Epithelial cell of prostate (primary cell): ENCODE measurements around the gene PRUNE2.
"Not testable (repeated sequence)": the region's sequence is repeated elsewhere in the genome, so short reads cannot be mapped to it uniquely, and the experiment has no call there.

Experiments
- DNase-seq: peaks from one replicate; pipeline ENCODE4 v3.0.0-alpha.2; 2011; ENCODE audit warnings: low read depth, low spot score
- H3K27ac ChIP-seq: fragments of 450-650 bp; 2 replicates; pipeline ENCODE4 v1.5.1; 2017; ENCODE audit warnings: mild to moderate bottlenecking

PRUNE2 gene

DNA sequence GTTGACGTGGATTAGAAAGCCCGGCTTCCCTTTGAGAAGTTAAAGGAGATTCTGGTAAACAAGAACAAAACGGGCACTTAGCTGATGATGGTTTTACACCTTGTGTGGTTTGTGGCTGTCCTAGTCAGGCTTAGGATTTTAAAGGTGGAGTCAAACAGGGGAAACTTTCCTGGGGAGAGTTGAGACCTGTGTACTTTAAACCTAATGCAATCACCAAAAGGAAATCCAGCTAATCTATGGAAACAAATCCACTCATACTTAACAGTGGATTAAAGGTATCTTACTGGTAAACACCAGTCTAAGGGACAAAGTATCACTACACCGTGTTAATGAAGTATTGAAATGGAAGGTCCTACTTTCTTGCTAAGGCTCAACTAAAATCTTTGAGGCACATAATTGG lies 291.9 kb downstream of the PRUNE2 start:
- no peak for DNase-seq
- H3K27ac ChIP-seq = no peak overlapping the region

DNA sequence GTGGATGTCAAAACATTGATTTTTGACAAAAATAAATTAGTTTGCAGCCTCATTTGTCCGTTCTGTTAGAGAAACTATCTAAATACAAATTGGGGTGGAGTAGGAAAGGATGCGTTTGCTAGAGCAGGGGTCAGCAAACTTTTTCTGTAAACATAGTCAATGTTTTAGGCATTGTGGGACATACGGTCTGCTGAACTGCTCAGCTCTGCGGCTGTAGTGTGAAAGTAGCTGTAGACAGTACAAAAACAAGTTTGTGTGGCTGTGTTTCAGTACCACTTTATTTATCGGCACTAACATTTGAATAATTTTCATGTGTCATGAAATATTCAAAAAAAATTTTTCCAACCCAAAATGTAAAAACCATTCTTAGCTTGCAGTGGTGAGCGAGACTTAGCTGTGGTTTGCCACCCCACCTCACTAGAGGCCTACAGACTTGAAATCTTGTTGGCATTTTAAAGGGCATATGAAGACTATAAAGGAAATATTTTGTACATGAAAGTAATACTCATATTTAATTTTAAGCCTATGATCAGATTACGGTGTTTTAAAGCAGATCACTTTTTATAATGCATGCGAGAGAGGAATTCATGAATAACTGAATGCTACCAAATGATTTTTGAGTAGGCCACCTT lies 292.6 kb downstream of the PRUNE2 start:
- no peak for DNase-seq
- H3K27ac ChIP-seq = no peak overlapping the region

DNA sequence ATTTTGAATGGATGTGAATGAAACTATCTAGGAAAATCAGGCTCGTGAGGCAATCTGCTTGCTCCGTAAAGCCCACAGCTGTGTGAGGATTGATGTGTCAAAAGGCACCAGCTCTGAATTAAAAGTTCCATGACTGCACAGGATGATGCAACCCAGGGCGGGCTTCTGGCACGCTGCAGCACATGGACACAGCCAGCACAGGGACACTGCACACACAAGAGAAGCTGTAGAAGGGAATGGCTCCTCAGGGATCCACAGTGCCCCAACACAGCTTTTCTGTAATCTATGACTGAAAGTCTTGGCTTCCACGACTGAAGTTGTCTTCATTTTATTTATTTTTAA lies 295.9 kb downstream of the PRUNE2 start:
- H3K27ac ChIP-seq = no peak overlapping the region
- no peak for DNase-seq

DNA sequence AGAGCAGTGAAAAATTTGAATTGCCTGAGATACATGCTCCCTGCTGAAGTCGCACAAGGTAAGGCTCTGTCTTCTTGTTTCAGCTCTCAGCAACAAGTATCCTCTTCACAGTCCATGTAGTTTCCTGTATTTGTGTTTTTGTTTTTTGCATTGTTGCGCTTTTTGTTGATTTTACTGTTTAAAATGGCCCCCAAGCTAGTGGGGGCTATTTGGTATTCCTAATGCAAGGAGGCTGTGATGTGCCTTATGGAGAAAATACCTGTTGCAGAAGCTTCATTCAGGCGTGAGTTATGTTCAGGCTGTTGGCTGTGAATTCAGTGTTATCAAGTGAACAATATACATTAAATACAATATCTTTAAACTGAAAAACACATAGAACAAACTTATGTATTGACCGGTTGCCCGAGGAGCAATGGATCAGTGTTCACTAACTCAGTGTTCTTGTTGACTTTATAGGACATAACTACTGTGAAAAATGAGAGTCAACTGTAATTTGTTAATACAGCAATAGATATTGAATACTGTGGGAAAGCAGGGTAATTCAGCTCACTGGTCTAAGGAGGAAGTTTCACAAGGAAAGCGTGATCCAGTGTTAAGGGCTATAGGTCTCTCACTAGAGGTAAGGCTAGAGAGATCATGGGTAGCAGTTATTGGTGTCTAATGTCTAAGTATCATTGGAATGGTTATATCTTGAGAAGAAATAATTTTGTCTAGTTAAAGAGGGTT lies 296.5 kb downstream of the PRUNE2 start:
- no peak overlapping the region for H3K27ac ChIP-seq
- no peak for DNase-seq

DNA sequence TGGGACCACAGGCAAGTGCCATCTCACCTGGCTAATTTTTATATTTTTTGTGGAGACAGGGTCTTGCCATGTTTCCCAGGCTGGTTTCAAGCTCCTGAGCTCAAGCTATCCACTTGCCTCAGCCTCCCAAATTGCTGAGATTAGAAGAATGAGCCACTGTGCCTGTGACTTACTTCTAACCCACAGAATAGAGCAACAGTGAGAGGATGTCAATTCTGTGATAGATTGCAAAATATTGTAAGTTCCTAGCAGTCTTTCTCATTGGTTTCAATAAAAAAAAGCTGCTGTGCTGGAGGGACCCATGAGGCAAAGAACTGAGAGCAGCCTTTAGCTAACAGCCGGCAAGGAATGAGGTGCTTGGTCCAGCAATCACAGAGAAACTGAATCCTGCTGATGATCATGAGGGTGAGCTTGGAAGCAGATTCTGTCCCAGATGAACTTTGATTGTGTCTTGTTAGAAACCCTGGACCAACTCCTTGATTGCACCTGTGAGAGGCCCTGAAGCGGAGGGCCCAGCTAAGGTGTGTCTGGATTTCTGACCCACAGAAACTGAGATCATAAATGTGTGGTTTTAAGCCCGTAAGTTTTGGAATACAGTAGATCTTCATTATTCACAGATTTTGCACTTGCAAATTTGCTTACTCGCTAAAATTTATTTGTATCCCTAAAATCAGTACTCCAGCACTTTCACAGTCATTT lies 297.2 kb downstream of the PRUNE2 start:
- DNase-seq = no peak
- H3K27ac ChIP-seq = no peak overlapping the region

DNA sequence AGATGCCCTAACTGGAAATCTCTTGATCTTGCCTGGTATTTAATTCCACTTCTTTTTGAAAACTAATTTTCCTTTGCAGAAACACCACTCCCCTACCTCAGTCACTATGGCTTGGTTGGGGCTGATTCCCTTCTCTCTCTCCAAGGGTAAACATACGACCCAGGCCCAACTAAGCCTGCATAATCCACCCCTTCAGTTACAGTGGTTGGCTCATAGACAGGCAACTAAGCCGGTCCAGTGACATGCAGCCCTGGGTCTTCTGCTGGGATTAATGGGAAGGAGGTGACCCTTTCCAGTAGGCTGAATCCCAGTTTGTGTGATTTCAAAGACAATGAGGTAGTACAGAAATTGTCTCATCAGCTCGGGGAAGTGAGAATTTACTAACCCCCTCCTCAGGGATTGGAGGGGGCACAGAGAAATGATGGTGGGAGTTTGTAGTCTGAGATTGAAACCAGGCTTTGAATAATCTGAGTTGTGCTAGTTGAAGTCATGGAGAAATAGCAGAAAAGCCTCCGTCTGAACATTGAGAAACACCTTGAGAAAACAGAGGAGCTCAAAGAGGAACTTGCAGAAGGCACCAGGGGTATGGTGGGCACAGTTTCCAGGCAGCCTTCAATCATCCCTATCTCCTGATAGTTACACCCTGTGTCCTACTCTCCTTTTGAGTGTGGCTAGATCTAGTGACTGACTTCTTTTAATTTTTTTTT lies 298.0 kb downstream of the PRUNE2 start:
- no peak overlapping the region for H3K27ac ChIP-seq
- no peak for DNase-seq

DNA sequence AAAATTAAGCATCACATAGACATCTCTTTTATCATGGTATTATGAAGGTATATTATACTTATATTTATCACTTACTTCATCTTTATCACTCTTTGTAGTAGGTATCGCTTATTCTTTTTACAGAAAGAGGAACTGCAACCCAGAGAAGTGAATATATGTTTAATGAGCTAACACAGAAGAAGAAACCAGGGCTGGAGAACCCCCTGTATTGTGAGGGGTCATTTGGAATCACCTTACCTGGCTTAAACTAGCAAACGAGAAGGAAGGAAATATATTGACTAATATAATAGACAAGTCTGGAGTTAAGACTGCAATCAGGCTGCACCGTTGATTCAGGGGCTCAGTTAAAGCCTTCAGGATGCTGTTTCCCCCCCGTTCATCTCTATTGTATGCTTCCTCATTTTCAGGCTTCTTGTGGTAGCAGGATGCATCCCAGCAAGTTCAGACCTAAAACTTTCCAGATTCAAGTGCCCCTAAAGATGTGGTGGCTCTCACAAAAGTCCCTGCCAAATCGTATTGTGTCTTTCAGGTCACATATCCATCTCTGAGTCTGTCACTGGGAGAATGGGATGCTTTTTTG lies 300.5 kb downstream of the PRUNE2 start:
- H3K27ac ChIP-seq = no peak overlapping the region
- no peak for DNase-seq

DNA sequence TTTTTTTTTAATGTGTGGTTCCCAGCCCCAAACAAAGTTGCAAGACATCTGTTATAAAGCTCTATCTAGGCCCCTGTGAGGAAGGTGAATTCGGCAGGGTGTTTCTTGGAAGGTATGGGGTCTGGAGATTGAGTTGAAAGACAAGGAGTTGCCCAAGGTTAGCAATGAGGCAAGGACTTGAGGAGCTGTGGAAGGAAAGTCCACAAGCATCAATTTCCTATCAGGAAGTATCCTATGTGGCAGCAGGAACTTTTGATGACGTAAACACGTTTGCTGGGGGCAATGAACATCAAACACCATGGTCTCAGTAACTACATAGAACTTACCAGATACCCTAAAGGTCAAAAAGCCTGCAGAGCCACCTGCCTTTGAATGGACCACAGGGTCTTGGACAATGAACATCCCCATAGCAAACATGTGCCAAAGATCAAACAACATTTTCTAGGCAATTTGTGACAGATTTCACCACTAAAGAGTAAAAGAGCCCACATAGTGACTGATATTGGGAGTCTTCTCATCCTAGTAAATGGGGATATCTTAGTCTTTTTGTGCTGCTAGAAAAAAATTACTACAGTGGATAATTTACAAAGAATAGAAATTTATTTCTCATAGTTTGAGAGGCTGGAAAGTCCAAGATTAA lies 301.9 kb downstream of the PRUNE2 start:
- DNase-seq = no peak
- no peak overlapping the region for H3K27ac ChIP-seq

DNA sequence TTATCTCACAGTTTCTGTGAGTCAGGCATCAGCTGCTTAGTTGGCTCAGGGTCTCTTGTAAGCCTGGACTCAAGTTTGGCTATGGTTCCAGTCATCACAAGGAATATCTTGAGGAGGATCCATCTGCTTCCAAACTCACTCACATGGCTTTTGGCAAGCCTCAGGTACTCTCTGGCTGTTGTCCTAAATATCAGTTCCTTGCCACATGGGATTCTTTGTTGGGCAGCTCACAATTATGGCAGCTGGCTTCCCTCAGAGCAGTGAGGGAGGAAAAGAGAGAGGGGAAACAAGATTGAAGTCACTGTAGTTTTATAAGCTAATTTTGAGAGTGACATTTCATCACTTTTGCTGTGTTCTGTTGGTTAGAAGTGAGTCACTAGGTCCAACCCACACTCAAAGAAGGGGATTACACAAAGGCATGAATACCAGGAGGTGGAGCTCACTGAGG lies 302.4 kb downstream of the PRUNE2 start:
- no peak for DNase-seq
- no peak overlapping the region for H3K27ac ChIP-seq

DNA sequence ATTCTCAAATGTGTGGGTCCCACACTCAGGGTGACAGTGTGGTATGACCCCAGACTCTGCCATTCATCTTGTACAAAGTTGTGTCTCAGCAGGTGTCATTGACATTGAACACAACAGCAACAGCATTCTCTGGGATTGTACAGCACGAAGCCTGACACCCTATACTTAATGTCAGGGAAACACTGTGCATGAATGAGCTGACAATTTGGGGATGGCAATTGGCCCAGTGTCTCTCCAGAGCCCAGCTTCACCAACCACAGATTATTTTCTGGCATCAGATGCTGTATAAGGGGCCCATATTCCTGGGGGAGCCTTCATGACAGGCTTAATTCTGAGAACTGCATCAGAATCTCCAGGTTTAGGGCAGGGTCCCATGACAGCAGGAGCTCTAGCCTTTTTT lies 303.7 kb downstream of the PRUNE2 start:
- DNase-seq = no peak
- no peak overlapping the region for H3K27ac ChIP-seq

DNA sequence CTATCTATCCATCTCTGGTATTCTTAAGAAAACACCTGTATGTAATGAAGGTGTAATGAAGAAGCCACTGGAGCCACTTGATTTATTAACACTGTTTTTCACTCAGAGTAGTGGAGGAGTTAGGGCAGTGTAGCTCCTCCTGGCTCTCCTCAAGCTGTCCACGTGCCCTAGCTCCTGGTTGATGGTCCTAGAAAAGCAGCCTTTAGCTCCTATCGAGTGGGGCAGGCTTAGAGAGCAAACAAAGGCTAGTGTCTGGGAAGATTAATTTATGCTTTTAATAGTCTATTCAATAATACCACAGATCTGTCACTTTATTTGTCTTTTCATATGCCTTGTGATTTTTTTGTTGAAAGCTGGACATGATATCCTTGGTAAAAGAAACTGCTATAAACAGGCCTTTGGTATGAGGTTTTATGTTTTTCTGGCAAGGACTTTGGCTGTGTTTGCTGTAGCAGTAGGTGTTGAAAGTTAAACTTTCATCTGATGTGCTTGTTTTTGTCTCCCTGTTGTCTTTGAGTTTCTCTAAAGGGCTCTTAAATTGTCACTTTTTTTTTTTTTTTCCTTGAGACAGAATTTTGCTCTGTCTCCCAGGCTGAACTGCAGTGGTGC lies 305.8 kb downstream of the PRUNE2 start:
- H3K27ac ChIP-seq = no peak overlapping the region
- DNase-seq = no peak

DNA sequence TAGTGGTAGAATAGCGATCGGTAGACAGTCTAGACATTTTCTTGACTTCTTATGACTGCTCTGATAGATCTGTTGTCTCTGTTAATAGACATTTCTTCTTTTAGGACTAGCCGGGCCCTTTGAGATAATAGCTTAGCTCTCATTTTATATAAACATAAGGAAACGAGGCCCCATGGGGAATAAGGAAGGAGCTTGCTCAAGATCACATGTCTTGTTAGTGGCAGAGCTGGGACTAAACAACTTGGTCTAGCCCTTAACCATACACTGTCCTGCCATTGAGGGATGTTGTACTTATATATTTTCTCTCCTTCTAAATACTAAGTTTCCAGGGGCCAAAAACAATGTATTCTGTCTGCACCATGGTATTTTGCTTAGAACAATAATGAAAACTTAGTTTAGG lies 306.9 kb downstream of the PRUNE2 start:
- DNase-seq = no peak
- H3K27ac ChIP-seq = no peak overlapping the region

DNA sequence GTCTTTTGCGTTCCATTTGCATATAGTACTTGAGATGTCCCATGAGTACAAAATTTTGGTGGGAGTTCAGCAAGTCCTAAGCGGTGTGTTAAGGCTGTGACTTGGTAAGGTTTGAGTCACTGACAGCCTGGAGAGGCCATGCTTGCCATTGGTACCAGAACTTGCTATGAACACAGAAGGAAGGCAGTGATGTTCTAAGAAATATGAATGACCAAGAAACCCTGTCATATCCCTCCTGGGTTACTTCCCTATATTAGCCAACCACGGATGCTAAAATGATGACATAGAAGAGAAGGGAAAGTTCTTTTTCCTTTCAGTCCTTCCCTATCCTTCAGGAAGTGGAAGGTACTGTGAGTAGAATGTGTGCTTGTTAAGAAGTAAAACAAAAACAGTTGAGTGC lies 310.3 kb downstream of the PRUNE2 start:
- no peak overlapping the region for H3K27ac ChIP-seq
- no peak for DNase-seq

DNA sequence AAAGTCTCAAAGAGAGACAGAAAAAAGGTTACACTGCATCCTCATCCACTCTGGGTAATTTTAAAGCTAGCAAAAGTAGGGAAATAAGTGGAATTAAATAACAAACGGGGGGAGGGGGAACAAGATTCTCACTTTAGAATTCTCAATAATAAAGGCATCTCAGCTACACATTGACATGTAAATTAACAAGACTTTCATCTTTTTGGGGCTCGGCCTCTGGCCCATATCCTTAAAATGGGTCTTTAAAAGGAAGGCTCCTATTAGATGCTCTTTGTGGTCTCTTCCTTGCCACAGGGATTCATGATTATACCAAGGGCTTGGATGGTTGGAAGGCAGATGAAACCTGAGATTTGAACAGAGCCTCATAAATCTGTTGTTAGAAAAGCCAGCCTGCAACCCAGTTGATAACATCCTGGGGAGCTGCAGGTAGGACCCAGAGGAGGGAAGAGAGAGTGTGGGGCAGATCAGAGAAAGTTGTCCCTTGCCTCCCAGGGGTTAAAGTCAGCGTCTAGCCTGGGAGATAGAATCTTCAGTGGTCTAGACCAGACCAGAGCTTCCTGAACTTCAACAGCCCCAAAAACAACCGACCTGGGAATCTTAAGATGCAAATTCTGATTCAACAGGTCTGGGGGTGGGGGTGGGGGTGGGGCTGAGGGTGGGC lies 311.0 kb downstream of the PRUNE2 start:
- H3K27ac ChIP-seq = no peak overlapping the region
- no peak for DNase-seq

DNA sequence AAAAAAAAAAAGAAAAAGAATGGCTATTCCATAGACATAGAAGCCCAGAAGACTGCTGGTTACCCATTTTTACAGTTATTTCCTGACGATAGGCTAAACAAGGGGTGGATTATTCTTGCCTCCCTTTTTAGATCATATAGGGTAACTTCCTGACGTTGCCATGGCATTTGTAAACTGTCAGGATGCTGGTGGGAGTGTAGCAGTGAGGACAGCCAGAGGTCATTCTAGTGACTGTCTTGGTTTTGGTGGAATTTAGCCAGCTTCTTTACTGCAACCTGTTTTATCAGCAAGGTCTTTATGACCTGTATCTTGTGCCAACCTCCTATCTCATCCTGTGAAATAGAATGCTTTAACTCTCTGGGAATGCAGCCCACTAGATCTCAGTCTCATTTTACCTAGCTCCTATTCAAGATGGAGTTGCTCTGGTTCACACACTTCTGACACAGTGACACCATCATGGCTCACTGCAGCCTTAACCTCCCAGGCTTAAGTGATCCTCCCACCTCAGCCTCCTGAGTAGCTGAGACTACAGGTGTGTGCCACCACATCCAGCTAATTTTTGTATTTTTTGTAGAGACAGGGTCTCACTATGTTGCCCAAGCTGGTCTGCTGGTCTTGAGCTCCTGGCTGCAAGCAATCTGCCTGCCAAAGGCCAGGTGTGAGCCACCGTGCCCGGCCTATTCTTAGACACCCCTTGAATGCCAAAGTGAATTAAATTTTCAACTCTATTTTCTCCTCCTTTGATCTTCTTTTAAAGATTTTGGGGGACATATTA lies 311.8 kb downstream of the PRUNE2 start:
- not testable (repeated sequence) for H3K27ac ChIP-seq

DNA sequence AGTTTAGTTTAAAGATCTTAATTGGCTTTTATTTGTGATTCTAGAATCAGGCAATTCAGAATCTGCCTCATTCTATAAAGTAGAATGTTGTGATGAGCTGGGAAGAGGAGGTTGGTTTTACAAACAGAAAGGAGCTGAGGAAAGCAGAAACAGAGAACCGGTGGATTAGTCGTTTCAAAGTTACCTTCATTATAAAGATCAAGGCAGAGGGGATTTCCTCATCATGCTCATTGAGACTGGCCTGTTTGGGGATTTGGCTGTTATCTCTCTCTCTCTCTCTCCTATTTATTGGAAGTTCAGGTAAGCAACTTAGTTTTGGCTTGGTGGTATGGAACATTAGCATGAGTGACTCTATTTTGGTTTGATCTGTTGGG lies 313.0 kb downstream of the PRUNE2 start:
- no peak overlapping the region for H3K27ac ChIP-seq
- no peak for DNase-seq

More for the DNA sequence above, 311.8 kb downstream of the PRUNE2 start:
- not testable (repeated sequence) for DNase-seq

DNA sequence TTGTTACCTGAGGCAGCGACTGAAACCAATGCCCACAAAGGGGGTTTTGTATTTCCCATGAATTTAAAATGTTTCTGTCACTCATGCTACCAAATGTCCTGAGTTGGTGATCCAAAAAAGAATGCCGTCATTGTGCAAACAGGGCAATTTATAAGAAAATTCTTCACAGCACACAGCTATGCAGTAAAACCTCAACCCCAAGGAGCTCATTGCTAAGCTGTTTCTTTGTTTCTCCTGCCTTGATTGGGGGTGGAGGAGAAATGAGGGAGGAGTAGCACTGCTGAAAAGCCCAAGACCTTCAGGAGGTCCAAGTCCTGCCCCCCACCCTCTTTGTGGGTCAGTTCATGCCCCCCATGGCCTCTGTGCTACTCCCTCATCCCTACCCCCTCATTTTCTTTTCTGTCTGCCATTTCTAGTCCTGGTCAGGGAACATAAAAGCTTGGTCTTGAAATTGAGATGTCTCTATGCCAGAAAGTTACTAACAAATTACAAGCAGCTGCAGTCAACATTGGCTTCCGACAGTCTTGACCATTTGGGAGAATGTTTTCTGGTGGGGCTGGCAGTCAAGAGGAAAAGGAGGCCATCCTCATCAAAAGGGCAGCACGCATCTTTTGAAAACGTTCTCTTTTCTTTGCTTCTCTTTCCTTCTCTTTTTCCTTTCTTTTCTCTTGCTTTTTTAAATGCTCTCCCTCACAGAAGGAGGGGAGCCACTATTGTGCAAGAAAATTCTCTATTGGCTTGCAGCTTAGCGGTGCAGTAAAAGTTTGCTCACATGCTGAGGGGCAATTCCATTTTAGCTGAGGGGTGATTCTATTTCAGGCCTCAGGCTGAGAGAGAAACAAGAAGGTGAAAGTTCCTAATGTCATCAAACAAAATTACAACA lies 313.6 kb downstream of the PRUNE2 start:
- H3K27ac ChIP-seq = no peak overlapping the region
- no peak for DNase-seq
